GM12878 (cell line): ENCODE results near the gene TIPARP.

Experiments used
- CHD2 ChIP-seq: IDR thresholded peaks from 2 replicates; pipeline ENCODE4 v1.6.1; 2011; ENCODE audit warnings: low read depth, low read length, improper control_type of control experiment, borderline replicate concordance
- CUX1 ChIP-seq: IDR thresholded peaks from 2 replicates; pipeline ENCODE4 v1.6.1; 2012; ENCODE audit warnings: improper control_type of control experiment, low read depth, low read length; ENCODE audit not compliant: insufficient replicate concordance
- HDAC2 ChIP-seq: fragments of 200-600 bp; sonication (generic); IDR thresholded peaks from 2 replicates; pipeline ENCODE4 v1.6.1; 2017
- HDAC6 ChIP-seq: fragments of 200-600 bp; sonication (generic); IDR thresholded peaks from one replicate; pipeline ENCODE4 v1.8.0; 2017; ENCODE audit warnings: antibody characterized with exemption; ENCODE audit not compliant: unreplicated experiment
- KDM1A ChIP-seq: fragments of 200-600 bp; sonication (generic); IDR thresholded peaks from 2 replicates; pipeline ENCODE4 v1.6.1; 2016; ENCODE audit warnings: borderline replicate concordance
- POLR2A ChIP-seq: IDR thresholded peaks from 2 replicates; pipeline ENCODE4 v1.6.1; 2011; ENCODE audit warnings: low read depth, mild to moderate bottlenecking, low read length
- POLR2AphosphoS5 ChIP-seq: IDR thresholded peaks from 2 replicates; pipeline ENCODE4 v1.6.1; 2011; ENCODE audit warnings: mild to moderate bottlenecking, low read length, inconsistent platforms
- SIN3A ChIP-seq: IDR thresholded peaks from 2 replicates; pipeline ENCODE4 v1.6.1; 2012; ENCODE audit warnings: low read depth, low read length, improper control_type of control experiment
- ZNF24 ChIP-seq: fragments of 450-650 bp; IDR thresholded peaks from 2 replicates; pipeline ENCODE4 v1.6.1; 2017; ENCODE audit warnings: antibody characterized with exemption, mild to moderate bottlenecking
- TF ChIP-seq, protein P1 (sequence below): IDR thresholded peaks from 2 replicates; pipeline ENCODE4 v1.6.1; 2011; ENCODE audit warnings: low read depth, low read length, improper control_type of control experiment, borderline replicate concordance
- TF ChIP-seq, protein P2 (sequence below): fragments of 450-650 bp; formaldehyde crosslinking; IDR thresholded peaks from 2 replicates; pipeline ENCODE4 v1.5.0; 2022; ENCODE audit warnings: mild to moderate bottlenecking, missing genetic modification characterization

GRCh38 chr3:156702367-156702766 lies 28.0 kb downstream of the TIPARP start:
- TF ChIP-seq CUX1 (no peak), HDAC6 (no peak), POLR2A (no peak), CHD2 (no peak), SIN3A (no peak), KDM1A (no peak), POLR2AphosphoS5 (no peak), HDAC2 (no peak), ZNF24 (no peak)
- TF ChIP-seq, protein P1, sequence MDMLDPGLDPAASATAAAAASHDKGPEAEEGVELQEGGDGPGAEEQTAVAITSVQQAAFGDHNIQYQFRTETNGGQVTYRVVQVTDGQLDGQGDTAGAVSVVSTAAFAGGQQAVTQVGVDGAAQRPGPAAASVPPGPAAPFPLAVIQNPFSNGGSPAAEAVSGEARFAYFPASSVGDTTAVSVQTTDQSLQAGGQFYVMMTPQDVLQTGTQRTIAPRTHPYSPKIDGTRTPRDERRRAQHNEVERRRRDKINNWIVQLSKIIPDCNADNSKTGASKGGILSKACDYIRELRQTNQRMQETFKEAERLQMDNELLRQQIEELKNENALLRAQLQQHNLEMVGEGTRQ, result no peak
- TF ChIP-seq, protein P2, sequence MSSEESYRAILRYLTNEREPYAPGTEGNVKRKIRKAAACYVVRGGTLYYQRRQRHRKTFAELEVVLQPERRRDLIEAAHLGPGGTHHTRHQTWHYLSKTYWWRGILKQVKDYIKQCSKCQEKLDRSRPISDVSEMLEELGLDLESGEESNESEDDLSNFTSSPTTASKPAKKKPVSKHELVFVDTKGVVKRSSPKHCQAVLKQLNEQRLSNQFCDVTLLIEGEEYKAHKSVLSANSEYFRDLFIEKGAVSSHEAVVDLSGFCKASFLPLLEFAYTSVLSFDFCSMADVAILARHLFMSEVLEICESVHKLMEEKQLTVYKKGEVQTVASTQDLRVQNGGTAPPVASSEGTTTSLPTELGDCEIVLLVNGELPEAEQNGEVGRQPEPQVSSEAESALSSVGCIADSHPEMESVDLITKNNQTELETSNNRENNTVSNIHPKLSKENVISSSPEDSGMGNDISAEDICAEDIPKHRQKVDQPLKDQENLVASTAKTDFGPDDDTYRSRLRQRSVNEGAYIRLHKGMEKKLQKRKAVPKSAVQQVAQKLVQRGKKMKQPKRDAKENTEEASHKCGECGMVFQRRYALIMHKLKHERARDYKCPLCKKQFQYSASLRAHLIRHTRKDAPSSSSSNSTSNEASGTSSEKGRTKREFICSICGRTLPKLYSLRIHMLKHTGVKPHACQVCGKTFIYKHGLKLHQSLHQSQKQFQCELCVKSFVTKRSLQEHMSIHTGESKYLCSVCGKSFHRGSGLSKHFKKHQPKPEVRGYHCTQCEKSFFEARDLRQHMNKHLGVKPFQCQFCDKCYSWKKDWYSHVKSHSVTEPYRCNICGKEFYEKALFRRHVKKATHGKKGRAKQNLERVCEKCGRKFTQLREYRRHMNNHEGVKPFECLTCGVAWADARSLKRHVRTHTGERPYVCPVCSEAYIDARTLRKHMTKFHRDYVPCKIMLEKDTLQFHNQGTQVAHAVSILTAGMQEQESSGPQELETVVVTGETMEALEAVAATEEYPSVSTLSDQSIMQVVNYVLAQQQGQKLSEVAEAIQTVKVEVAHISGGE (CRISPR knock-in tag), result no peak
